AML-193 (cell line): ENCODE results near the gene SLC39A11.
"Not testable (repeated sequence)": the region's sequence is repeated elsewhere in the genome, so short reads cannot be mapped to it uniquely, and the experiment has no call there.

Experiments
- DNase-seq, 2 experiments: peaks; one replicate each; lab custom pipeline; 2025; lab: John Stamatoyannopoulos, UW

The SLC39A11 gene

DNA sequence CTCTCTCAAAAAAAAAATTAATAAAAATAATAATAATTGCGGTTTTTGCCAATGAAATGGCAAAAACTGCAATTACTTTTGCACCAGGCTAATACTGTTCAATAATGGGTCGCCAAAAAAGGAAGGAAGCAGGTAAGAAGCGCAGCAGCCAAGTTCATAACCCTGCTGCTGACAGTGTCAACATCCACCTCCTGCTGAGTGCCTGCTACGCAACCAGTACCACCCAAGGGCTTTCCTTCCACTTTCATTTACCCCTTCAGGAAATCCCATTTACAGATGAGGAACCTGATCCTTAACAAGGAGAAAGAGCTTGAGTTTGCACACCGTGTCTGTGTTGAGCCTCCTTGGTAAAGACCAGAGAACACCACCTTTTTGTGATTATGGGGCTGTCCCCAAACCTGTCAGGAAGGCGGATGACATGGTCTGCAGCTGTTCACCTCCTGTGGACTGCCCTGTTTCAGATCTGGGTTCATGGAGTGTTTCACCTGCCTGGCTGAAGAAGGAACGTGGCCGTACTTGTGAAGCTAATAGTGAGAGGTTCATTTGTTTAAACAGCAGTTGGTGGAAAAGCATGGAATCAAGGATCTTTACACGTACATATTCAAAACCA is 378.0 kb downstream of the SLC39A11 start:
- DNase-seq: no peak

DNA sequence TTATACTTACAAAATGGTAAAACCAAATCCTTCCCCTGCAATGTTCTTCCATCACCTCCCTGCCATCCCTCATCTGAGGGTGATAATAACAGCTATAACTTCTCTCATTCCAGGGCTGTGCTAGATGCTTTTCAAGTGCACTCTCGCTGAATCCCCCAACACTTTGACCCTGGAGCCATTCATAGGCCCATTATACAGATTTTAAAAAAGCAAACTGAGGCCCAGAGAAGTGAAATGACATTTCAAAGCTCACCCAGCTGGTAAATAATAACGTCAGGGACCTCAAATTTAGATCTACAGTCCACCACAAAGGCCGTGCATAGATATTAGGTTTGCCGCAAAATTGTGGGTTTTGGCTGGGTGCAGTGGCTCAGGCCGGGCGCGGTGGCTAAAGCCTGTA is 378.8 kb downstream of the SLC39A11 start:
- no peak for DNase-seq

DNA sequence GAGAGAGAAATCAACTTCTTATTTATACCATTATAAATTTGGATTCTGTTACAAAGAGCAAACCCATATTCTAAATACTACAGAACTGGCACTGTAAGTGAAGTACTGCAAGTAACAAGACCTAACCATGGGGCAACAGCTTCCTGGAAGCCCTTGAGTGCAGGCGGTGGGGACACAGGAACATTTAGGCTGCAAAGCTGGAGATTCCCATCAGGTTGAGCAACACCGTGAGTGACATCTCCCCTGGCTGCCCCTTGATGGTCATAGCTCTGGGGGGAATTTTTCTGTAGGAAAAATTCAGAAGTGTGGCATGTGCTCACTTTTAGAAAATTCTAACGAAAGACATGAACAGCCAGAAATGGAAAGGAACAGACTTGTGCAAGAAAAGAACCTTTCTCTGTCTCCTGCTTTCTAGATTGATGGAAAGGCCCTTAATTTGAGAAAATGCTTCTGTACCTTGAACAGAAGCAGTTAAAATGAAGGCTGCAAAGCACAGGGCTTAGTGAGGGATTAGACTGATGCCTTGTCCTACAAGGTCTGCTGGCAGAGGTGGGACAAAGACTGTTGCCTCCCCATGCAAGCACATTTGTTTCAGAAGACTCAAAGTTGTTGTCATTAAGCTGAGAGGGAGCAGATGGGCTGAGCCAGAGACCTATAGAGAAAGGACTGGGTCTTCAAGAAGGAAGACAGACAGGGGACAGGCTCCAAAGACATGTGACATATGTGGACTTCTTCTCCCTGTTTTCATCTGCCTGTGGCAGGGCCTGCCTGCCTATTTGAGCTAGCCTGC is 380.8 kb downstream of the SLC39A11 start:
- DNase-seq: no peak

DNA sequence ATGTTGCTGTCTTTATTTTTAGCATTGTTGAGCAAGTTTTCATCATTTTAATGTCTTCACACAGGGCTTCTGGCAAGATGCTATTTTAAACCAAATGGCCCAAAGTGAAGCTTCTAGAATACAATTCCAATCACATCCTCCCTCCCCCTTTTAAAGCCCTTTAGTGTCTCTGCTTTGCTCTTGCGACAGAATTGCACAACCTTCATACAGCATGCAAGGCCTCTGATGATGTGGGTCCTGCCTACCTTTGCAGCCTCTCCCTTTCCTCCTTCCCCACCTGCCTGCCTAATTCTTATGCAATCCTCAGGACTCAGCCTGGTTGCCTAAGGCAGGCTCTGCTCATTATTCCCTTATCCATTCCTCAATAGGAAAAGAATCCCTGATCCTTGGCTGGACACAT is 381.7 kb downstream of the SLC39A11 start:
- peak in 1 of 2 experiments; percentile 28 for DNase-seq

DNA sequence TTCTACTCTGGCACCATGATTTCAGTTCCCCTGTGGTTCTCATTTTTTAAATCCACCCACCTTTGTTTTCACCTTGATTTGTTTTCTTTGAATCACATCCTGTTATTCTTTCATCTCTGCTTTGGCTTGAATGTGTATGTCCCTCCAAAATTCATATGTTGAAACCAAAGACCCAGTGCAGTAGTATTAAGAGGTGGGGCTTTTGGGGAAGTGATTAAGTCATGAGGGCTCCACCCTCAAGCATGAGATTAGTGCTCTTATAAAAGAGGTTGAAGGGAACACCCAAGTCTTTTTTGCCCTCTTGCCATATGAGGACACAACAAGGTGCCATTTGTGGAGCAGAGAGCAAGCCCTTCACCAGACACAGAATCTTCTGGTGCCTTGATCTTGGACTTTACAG is 382.3 kb downstream of the SLC39A11 start:
- no peak for DNase-seq

DNA sequence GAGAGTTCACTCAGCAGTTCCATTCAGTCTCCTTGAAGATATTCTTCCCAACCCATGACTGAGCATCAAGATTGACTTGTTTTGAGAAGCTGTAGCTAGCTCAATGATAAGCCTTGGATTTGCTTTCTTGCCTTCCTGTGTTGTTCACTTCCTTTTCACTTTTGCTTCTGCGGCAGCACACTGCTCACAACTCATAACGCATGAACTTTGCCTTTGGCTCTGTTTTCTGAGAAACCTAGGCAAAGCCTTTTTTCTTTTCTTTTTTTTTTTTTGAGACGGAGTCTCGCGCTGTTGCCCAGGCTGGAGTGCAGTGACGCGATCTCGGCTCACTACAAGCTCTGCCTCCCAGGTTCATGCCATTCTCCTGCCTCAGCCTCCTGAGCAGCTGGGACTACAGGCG is 383.8 kb downstream of the SLC39A11 start:
- not testable (repeated sequence) for DNase-seq

DNA sequence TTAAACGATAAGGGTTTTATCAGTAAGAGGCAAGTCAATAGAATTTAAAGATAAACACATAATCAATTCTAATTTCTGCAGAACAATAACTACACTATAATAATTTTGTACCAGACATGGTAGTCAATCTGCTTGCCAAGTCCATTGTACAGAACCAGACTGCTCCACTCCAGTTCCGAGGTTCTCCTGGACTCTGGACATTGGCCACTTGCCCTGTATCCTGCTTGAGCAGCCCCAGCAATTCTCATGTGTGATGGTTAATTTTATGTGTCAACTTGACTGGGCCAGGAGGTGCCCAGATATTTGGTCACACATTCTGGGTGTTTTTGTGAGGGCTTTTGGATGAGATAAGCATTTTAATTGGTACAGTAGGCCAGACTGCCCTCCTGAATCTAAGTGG is 384.6 kb downstream of the SLC39A11 start:
- no peak for DNase-seq

DNA sequence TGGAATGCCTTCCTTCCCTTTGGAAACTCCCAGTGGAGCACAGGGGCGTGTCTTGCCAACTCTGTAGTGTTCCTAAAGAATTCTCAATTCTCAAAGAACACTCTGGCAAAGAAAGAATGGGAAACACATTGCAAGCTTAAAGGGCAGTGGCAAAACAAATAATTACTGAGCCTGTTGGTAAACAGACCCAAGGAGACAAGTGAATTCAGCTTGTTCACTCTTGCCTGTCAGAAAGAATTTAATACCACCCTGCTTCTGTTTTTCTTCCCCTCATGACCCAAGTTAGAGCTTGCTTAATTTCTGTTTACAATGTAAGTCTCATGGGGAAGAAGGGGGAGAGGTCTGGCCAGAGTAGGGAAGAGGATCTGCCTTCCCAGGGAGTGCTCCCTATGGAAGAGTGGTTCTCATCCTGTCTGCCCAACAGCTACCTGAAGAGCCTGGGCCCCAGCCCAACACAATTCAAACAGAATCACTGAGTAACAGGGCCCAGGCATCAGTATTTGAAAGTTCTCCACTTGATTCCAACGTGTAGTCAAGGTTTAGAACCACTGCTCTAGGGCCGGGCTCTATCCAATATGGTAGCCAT is 386.0 kb downstream of the SLC39A11 start:
- no peak for DNase-seq

DNA sequence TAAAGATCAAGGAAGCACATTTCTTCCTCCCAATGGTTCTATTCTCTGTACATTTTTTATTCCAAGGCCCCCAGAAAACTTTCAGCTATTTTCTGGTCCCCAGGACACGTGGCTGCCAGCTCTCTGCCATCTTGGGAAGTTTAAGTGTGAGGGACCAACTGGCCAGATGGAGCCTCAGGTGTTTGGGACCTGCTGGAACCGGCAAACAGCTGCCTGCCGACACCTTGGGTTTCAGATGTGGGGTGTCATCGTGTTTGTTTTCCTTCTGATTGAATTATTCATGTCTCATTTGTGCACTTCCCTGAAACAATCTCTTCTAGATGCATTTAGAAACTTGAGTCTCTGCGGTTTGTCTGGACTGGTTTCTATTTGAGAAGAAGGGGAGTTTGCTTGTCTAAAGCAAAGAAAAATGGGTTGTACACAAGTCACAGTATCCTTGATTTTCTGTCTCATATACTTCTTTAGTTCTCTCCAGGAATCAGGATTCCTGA is 386.5 kb downstream of the SLC39A11 start:
- no peak for DNase-seq

DNA sequence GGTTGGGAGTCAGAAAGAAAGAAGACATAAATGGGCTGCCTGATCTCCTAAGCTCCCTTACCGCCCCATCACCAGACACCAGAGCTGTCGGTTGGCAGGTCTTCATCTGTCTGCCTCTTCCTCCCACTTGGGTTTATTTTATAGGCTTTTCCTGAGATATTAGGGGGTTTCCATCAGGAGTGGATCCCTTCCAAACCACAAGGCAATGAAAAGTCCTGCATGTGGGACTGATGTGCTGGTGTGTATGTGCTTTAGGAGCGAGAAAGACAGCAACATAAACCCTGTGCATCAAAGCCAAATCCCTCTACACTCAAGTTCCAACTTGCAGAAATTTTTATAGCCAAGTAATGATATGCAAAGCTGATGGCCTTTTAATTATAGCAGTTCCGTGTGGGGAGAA is 389.5 kb downstream of the SLC39A11 start:
- no peak for DNase-seq

DNA sequence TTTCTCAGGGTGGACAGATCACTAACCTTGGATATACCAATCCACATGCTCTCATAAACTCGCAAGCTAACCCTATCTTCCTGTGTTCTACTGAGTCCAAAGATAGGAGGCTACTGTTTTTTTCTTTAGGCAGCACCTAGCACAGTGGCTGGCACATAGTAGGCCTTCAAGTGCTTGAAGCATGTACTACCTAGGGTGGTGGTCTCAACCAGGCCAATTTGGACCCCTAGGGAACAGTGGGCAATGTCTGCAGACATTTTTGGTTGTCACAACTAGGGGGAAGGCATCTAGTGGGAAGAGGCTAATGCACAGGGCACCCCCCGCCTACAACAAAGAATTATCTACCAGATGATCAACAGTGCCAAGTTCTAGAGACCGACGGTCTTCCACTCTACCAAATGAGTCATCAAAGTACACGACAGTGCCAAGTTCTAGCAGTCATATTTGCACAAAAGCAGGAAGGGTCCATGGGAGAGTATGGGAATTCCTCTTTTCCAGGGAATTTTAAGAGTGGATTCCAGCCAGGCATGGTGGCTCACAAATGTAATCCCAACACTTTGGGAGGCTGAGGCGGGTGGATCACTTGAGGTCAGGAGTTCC is 390.3 kb downstream of the SLC39A11 start:
- no peak for DNase-seq

DNA sequence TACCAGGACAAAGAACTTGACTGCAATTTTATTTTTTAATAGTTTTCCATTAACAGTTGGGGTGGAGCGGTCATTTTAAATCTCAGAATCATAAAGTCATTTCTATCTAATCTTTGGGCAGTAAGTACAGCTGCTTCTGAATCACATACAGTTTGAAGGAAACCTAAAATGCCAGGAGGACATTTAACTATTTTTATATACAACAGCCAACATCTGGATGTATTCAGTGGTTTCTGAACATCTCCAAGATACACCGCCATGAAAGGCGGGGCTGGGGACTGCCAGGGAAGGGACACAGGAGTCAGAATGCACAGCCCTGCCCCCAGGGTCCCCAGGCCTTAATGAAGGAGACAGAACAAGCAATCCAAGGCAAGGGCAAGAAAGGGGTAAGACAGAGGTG is 392.3 kb downstream of the SLC39A11 start:
- no peak for DNase-seq

DNA sequence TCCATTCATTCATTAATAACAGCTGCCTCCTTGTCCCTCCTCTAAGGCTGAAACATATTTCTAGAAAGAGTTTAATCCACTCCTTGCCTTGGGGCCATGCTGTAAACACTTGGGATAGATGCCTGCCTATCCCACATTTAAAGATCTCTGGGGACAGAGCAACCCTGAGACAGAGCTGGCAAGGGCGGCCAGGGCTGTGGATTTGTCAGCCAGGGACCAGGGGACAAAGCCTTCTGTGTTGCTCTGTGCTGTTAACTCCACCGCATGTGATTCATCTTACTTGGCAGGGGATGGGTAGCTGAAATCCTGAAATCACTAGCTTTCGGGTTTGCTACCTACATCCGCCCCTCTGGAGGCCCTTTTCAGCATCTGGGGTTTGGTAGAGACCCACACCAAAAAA is 392.9 kb downstream of the SLC39A11 start:
- DNase-seq: no peak

DNA sequence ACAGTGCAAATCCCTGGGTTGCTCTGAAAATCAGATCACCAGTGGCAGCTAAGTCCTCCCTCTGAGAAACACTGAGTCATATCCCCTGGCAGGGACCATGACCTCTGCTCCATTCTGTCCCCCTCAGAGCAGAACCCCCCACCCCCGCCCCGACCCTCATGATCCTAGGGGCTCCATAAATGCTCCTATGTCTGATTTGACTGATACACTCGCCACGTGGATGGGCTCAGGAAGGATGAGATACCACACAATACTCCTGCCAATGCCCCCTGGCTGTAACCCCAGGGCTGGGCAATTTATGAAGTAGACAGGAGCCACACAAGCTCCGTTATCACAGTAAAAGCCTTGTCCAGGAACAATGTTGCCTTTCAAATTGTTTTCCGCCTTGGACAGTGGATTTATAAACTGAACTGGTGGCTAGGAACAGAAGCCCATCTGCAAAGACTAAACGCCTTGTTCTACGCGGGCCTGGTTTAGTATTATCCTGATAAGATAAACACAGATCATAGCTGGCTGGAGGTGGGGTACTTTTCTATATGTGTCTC is 394.8 kb downstream of the SLC39A11 start:
- no peak for DNase-seq

DNA sequence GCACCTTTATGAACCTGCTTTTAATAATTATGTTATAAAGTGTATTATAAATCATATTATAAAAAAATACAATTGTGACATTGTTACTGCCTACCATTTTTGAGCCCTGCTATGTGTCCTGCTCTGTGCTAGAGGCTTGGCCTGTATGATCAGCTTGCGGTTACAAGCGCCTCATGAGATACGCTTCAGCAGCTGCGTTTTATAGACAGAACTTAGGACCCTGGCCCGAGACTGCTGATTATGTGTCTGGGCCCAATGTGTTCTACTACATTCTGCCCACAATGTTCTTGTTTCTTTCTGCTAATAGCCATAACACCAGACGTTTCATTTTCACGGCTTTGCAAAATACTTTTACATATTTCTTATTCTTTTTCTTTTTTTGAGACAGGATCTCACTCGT is 395.8 kb downstream of the SLC39A11 start:
- DNase-seq: no peak

DNA sequence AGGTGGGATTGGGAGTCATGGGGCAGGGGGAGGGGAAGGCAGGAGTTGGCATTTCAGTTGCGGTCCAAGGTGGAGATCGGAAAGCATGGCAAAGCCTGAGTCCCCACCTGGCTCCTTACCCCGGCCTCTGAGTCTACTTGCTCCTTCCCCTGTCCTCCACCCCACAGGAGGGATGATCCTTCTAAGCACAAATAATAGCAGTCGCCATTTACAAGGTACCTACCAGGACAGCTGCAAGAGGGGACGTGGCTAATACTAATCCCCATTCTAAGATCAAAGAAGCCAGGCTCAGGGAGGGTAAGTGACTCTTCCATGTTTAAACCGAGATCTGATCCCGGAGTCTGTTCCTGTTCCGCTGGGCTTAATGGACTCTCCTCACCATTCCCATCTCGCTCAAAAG is 396.3 kb downstream of the SLC39A11 start:
- DNase-seq: no peak

DNA sequence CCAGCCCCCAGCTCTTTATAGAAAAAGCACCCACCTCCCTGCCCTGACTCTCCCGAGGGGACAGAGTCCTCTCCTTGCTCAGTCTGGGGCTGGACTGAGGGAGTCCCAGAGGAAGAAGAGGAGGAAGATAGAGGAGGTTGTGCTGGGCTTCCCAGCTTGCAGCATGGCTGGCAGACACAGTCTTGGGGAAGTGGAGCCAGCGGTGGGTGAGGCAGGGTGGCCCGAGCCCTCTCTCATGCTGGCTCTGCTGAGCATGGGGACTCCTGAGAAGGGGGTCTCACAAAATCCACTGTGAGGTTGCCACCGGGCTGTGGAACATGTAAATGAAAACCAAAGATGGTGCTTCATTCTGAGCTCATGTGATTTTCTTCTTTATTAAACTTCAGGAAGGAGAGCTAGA is 398.5 kb downstream of the SLC39A11 start:
- DNase-seq: no peak

DNA sequence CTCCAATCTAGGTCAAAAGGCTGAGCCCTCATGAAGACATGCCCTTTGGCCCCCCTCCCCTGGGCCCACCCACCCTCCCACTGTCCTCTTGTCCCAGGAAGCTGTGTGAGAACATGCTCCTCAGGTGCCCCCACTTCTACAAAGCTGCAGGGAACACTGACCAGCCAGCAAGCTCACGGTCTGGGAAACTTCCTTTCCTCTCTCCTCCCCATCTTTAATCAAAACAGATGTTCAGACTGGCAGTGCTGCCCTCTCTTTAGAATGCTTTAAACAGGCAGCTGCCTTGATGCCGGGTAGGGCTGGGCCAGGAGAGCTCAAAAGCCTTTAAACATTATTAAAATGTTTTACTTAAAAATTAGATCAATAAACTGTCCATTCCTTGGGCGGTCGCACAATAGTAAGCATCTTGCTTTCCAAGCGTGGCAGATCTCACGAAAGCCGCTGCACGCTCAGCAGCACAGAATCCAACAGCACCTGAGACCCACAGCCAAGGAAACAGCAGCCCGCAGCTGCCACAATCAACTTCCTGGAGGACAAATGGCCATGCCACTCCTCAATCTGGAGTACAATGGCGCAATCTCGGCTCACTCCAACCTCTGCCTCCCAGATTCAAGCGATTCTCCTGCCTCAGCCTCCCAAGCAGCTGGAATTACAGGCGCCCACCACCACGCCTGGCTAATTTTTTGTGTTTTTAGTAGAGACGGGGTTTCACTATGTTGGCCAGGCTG is 399.2 kb downstream of the SLC39A11 start:
- no peak for DNase-seq

DNA sequence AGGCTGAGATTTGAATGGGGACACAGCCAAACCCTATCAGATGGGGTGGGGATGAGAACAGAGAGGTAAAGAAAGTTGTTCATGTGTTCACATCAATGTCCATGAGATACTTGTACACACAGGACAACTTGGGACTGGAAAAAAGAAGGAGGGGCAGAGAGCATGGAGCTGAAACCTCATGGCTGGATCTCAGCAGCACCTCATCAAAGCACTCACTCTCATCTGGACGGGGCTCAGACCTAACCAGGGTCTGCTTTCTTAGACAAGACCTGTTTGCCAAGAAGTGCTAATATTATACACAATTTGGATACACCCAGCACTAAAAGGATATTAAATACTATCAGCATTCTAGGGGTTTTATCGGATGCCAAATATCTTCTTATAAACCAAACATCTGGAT is 399.8 kb downstream of the SLC39A11 start:
- DNase-seq: no peak

DNA sequence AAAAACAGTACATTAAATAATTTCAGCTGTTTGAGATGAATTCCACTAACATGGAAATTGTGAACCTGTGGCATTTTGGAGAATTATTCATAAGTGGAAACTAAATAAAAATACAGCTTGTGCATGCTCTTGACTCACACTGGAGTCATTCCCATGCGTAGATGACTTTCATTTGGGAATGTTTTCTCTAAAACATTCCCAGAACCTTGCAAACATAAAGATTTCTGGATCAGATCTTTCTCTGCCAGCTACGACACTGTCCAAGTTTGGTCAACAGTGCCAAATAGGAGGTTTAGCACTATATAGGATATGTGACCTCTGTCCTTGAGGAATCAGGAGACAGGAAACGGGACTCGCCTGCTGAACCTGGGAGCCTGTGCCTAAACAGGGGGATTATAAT is 400.9 kb downstream of the SLC39A11 start:
- DNase-seq: no peak

DNA sequence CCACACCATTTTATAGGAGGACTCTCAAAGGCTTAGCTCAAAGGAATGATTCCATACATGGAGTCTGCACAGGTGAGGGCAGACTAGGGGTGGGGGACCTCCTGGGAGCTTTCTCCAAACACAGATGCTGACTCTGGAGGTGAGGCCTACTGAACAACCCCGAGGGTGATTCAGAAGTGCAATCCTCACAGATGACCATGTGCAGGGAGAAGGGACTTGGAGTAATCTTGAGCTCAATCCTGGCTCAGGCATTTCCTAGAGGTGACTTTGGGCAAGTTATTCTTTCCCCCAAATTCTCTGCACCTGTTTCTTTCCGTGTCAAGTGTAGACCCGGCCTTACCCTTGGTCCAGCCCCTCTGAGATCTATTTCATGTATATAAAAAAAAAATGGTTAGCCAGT is 401.5 kb downstream of the SLC39A11 start:
- no peak for DNase-seq

DNA sequence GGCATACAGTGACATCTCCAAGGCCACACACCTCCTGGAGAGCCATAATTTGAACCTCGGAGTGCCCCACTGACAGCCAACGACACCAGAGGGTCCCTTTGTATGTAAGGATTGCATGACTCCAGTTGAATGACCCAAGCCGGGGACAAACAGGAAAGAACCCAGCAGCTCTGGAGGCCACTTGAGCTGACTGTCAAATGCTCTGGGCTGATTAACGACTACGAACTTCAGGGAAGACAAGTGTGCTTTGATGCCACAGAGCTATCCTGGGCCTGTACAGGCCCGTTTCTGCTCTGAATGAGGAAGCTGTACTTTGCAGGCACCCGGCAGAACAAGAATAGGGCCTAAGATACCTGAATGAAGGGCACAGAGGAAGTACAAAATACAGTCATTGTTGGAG is 404.6 kb downstream of the SLC39A11 start:
- no peak for DNase-seq
